SK-N-SH treated with all-trans-retinoic acid at 6 μM for 48 hours (cell line): ENCODE results near the gene CKMT2.

Source experiments
- ATAC-seq: fragments of 200-7000 bp; cut with Tn5 transposase; 3 replicates; pipeline ENCODE4 v1.9.1; 2020; ENCODE audit warnings: mild to moderate bottlenecking, moderate library complexity
- ARNTL ChIP-seq: fragments of 450-650 bp; formaldehyde crosslinking; IDR thresholded peaks from 2 replicates; pipeline ENCODE4 v1.5.0; 2020; ENCODE audit warnings: low read depth, mild to moderate bottlenecking, moderate library complexity, borderline replicate concordance
- BACH2 ChIP-seq: fragments of 250-450 bp; sonication (Bioruptor Pico); IDR thresholded peaks from 2 replicates; pipeline ENCODE4 v1.9.0; 2021; ENCODE audit warnings: mild to moderate bottlenecking, borderline replicate concordance
- CREB5 ChIP-seq: fragments of 250-450 bp; sonication (Bioruptor Pico); IDR thresholded peaks from 2 replicates; pipeline ENCODE4 v1.5.1; 2020; ENCODE audit warnings: low read depth, mild to moderate bottlenecking, moderate library complexity
- CSDC2 ChIP-seq: fragments of 250-450 bp; sonication (Bioruptor Pico); IDR thresholded peaks from 2 replicates; pipeline ENCODE4 v1.5.0; 2020; ENCODE audit warnings: mild to moderate bottlenecking, moderate library complexity
- ESRRG ChIP-seq: fragments of 250-450 bp; sonication (Bioruptor Pico); IDR thresholded peaks from 2 replicates; pipeline ENCODE4 v1.6.1; 2021; ENCODE audit warnings: mild to moderate bottlenecking
- GLIS3 ChIP-seq: fragments of 250-450 bp; sonication (Bioruptor Pico); IDR thresholded peaks from 2 replicates; pipeline ENCODE4 v1.5.0; 2020; ENCODE audit warnings: mild to moderate bottlenecking, moderate library complexity
- ISL1 ChIP-seq: fragments of 250-450 bp; sonication (Bioruptor Pico); IDR thresholded peaks from 2 replicates; pipeline ENCODE4 v2.1.2; 2022; ENCODE audit warnings: mild to moderate bottlenecking, moderate library complexity
- OSR1 ChIP-seq: fragments of 250-450 bp; sonication (Bioruptor Pico); IDR thresholded peaks from 2 replicates; pipeline ENCODE4 v1.8.0; 2022; ENCODE audit warnings: moderate library complexity, mild to moderate bottlenecking, inconsistent platforms
- PPARA ChIP-seq: fragments of 250-450 bp; sonication (Bioruptor Pico); IDR thresholded peaks from 2 replicates; pipeline ENCODE4 v1.5.0; 2020; ENCODE audit warnings: mild to moderate bottlenecking, borderline replicate concordance
- RARB ChIP-seq: fragments of 250-450 bp; sonication (Bioruptor Pico); IDR thresholded peaks from 2 replicates; pipeline ENCODE4 v1.8.0; 2021; ENCODE audit warnings: mild to moderate bottlenecking, moderate library complexity
- SNAI2 ChIP-seq: fragments of 250-450 bp; sonication (Bioruptor Pico); IDR thresholded peaks from 2 replicates; pipeline ENCODE4 v1.5.0; 2020; ENCODE audit warnings: mild to moderate bottlenecking, moderate library complexity
- TCF4 ChIP-seq: fragments of 250-450 bp; sonication (Bioruptor Pico); IDR thresholded peaks from 2 replicates; pipeline ENCODE4 v1.8.0; 2021; ENCODE audit warnings: mild to moderate bottlenecking, moderate library complexity, borderline replicate concordance
- TOX ChIP-seq: fragments of 250-450 bp; sonication (Bioruptor Pico); IDR thresholded peaks from 2 replicates; pipeline ENCODE4 v1.8.0; 2021; ENCODE audit warnings: mild to moderate bottlenecking, moderate library complexity, borderline replicate concordance
- ZC3H10 ChIP-seq: fragments of 250-450 bp; sonication (Bioruptor Pico); IDR thresholded peaks from 2 replicates; pipeline ENCODE4 v1.5.1; 2021; ENCODE audit warnings: mild to moderate bottlenecking, moderate library complexity
- ZFP3 ChIP-seq: fragments of 250-450 bp; sonication (Bioruptor Pico); IDR thresholded peaks from 2 replicates; pipeline ENCODE4 v1.5.0; 2020; ENCODE audit warnings: mild to moderate bottlenecking, moderate library complexity
- ZFP30 ChIP-seq: fragments of 450-650 bp; formaldehyde crosslinking; IDR thresholded peaks from 2 replicates; pipeline ENCODE4 v1.5.0; 2022; ENCODE audit warnings: mild to moderate bottlenecking, moderate library complexity
- ZNF565 ChIP-seq: fragments of 450-650 bp; formaldehyde crosslinking; conservative IDR thresholded peaks from 2 replicates; pipeline ENCODE4 v1.5.0; 2020; ENCODE audit warnings: low read depth, mild to moderate bottlenecking, moderate library complexity
- ZNF70 ChIP-seq: fragments of 450-650 bp; formaldehyde crosslinking; IDR thresholded peaks from 2 replicates; pipeline ENCODE4 v1.5.0; 2020; ENCODE audit warnings: mild to moderate bottlenecking, moderate library complexity
- ZNF8 ChIP-seq: fragments of 450-650 bp; formaldehyde crosslinking; IDR thresholded peaks from 2 replicates; pipeline ENCODE4 v1.5.0; 2020; ENCODE audit warnings: mild to moderate bottlenecking, moderate library complexity
- TF ChIP-seq, protein P1 (sequence below): fragments of 250-450 bp; sonication (Bioruptor Pico); IDR thresholded peaks from 2 replicates; pipeline ENCODE4 v1.5.1; 2021; ENCODE audit warnings: mild to moderate bottlenecking, moderate library complexity
- TF ChIP-seq, protein P2 (sequence below): fragments of 250-450 bp; sonication (Bioruptor Pico); IDR thresholded peaks from 2 replicates; pipeline ENCODE4 v1.8.0; 2021; ENCODE audit warnings: low read depth, mild to moderate bottlenecking, moderate library complexity, borderline replicate concordance
- TF ChIP-seq, protein P3 (sequence below): fragments of 250-450 bp; sonication (Bioruptor Pico); IDR thresholded peaks from 2 replicates; pipeline ENCODE4 v1.8.0; 2020; ENCODE audit warnings: mild to moderate bottlenecking, moderate library complexity, borderline replicate concordance

CKMT2 gene

DNA sequence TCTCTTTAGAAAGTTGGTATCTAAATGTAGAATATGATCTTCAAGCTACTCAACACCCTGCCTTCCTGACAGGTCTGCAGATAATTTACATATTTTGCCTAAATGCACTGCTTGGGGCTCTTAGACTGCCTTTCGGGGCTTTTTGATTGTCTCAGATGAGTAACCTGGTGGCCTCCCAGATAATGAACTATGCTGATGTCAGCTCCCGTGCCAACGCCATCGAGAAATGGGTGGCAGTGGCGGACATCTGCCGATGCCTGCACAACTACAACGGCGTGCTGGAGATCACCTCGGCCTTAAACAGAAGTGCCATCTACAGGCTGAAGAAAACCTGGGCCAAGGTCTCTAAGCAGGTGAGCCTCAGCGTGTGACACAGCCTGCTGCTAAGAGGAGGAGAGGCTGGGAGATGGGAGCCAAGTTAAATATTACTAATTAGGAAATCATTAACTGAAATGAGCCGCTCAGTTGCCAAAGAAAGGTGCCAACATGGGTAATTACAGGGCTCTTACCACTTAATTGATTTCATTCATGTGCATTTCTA, 20.8 kb upstream of the CKMT2 start:
- TF ChIP-seq ZFP3 (CRISPR knock-in tag) (no peak), ZFP30 (CRISPR knock-in tag) (no peak), BACH2 (no peak), SNAI2 (no peak), ARNTL (CRISPR knock-in tag) (no peak), ISL1 (CRISPR knock-in tag) (no peak), CREB5 (CRISPR knock-in tag) (no peak)
- ATAC-seq = no peak

GRCh38 chr5:81213070-81213469, 20.1 kb upstream of the CKMT2 start:
- no peak for ATAC-seq
- no peak for TF ChIP-seq ZC3H10 (CRISPR knock-in tag)
- no peak for TF ChIP-seq ZFP3 (CRISPR knock-in tag)
- TF ChIP-seq, protein P1, sequence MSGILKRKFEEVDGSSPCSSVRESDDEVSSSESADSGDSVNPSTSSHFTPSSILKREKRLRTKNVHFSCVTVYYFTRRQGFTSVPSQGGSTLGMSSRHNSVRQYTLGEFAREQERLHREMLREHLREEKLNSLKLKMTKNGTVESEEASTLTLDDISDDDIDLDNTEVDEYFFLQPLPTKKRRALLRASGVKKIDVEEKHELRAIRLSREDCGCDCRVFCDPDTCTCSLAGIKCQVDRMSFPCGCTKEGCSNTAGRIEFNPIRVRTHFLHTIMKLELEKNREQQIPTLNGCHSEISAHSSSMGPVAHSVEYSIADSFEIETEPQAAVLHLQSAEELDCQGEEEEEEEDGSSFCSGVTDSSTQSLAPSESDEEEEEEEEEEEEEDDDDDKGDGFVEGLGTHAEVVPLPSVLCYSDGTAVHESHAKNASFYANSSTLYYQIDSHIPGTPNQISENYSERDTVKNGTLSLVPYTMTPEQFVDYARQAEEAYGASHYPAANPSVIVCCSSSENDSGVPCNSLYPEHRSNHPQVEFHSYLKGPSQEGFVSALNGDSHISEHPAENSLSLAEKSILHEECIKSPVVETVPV (CRISPR knock-in tag) = no peak
- TF ChIP-seq ZNF565 (CRISPR knock-in tag) = no peak
- TF ChIP-seq RARB (CRISPR knock-in tag) = no peak
- no peak for TF ChIP-seq BACH2
- TF ChIP-seq SNAI2 = no peak
- TF ChIP-seq, protein P2, sequence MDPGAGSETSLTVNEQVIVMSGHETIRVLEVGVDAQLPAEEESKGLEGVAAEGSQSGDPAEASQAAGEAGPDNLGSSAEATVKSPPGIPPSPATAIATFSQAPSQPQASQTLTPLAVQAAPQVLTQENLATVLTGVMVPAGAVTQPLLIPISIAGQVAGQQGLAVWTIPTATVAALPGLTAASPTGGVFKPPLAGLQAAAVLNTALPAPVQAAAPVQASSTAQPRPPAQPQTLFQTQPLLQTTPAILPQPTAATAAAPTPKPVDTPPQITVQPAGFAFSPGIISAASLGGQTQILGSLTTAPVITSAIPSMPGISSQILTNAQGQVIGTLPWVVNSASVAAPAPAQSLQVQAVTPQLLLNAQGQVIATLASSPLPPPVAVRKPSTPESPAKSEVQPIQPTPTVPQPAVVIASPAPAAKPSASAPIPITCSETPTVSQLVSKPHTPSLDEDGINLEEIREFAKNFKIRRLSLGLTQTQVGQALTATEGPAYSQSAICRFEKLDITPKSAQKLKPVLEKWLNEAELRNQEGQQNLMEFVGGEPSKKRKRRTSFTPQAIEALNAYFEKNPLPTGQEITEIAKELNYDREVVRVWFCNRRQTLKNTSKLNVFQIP (CRISPR knock-in tag) = no peak
- TF ChIP-seq OSR1 (CRISPR knock-in tag) = no peak
- TF ChIP-seq TCF4 (CRISPR knock-in tag) = no peak
- TF ChIP-seq, protein P3, sequence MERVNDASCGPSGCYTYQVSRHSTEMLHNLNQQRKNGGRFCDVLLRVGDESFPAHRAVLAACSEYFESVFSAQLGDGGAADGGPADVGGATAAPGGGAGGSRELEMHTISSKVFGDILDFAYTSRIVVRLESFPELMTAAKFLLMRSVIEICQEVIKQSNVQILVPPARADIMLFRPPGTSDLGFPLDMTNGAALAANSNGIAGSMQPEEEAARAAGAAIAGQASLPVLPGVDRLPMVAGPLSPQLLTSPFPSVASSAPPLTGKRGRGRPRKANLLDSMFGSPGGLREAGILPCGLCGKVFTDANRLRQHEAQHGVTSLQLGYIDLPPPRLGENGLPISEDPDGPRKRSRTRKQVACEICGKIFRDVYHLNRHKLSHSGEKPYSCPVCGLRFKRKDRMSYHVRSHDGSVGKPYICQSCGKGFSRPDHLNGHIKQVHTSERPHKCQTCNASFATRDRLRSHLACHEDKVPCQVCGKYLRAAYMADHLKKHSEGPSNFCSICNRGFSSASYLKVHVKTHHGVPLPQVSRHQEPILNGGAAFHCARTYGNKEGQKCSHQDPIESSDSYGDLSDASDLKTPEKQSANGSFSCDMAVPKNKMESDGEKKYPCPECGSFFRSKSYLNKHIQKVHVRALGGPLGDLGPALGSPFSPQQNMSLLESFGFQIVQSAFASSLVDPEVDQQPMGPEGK (CRISPR knock-in tag) = no peak
- no peak for TF ChIP-seq ZNF8
- TF ChIP-seq GLIS3 = no peak
- no peak for TF ChIP-seq CREB5 (CRISPR knock-in tag)
- TF ChIP-seq PPARA (CRISPR knock-in tag) = no peak

DNA sequence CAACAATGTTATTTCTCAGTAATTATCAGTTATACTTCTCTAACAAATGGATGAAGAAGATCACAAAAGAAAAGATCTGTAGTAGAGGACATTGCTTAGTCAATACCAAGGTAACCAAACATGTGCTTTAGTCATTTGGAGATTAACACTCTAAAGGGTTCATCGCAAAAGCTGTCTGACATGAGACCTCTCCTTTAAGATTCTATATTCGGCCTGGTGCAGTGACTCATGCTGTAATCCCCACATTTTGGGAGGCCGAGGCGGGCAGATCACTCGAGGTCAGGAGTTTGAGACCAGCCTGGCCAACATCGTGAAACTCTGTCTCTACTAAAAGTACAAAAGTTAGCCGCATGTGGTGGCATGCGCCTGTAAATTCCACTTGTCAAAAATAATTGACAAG, 18.3 kb upstream of the CKMT2 start:
- ATAC-seq = no peak
- TF ChIP-seq, protein P1 (CRISPR knock-in tag) = no peak
- TF ChIP-seq TCF4 (CRISPR knock-in tag) (no peak), ISL1 (CRISPR knock-in tag) (no peak), TOX (CRISPR knock-in tag) (no peak), BACH2 (no peak), RARB (CRISPR knock-in tag) (no peak), CSDC2 (CRISPR knock-in tag) (no peak), ZNF565 (CRISPR knock-in tag) (no peak), ZFP30 (CRISPR knock-in tag) (no peak), SNAI2 (no peak), ZNF8 (no peak), ESRRG (CRISPR knock-in tag) (no peak), ARNTL (CRISPR knock-in tag) (no peak), CREB5 (CRISPR knock-in tag) (no peak), GLIS3 (no peak), ZC3H10 (CRISPR knock-in tag) (no peak), ZNF70 (no peak), OSR1 (CRISPR knock-in tag) (no peak)
- TF ChIP-seq, protein P2 (CRISPR knock-in tag) = no peak
- TF ChIP-seq, protein P3 (CRISPR knock-in tag) = no peak
